HL-60 (cell line): ENCODE data around the gene UTP25.
"Not testable (repeated sequence)": the region's sequence is repeated elsewhere in the genome, so short reads cannot be mapped to it uniquely, and the experiment has no call there.

ENCODE experiments used
- DNase-seq, 2 experiments: peaks; one replicate each; pipeline ENCODE4 v3.0.0-alpha.2; 2010 to 2020; ENCODE audit warnings: low read depth in 1 of 2, low spot score in 1 of 2
- H3K27ac ChIP-seq: fragments of 250-450 bp; sonication (Bioruptor Pico); replicated peaks from 2 replicates; pipeline ENCODE4 v1.5.1; 2020; ENCODE audit warnings: mild to moderate bottlenecking, moderate library complexity
- H3K27me3 ChIP-seq: fragments of 250-450 bp; sonication (Bioruptor Pico); 2 replicates; pipeline ENCODE4 v1.5.1; 2021; ENCODE audit warnings: mild to moderate bottlenecking, moderate library complexity; ENCODE audit not compliant: insufficient read depth, poor library complexity, severe bottlenecking
- H3K4me3 ChIP-seq: replicated peaks from 2 replicates; pipeline ENCODE4 v1.5.1; 2011; ENCODE audit warnings: mild to moderate bottlenecking, control low read depth, low read length; ENCODE audit not compliant: insufficient read depth
- GABPA ChIP-seq: IDR thresholded peaks from 2 replicates; pipeline ENCODE4 v1.6.1; 2012; ENCODE audit warnings: low read depth
- POLR2AphosphoS5 ChIP-seq: IDR thresholded peaks from 2 replicates; pipeline ENCODE4 v1.6.1; 2012; ENCODE audit warnings: low read depth
- REST ChIP-seq: IDR thresholded peaks from 2 replicates; pipeline ENCODE4 v1.6.1; 2012; ENCODE audit warnings: low read depth; ENCODE audit not compliant: insufficient replicate concordance
- SPI1 ChIP-seq: IDR thresholded peaks from 2 replicates; pipeline ENCODE4 v1.6.1; 2012; ENCODE audit warnings: low read depth, mild to moderate bottlenecking, borderline replicate concordance
- TF ChIP-seq, protein P1 (sequence below): IDR thresholded peaks from one replicate; pipeline ENCODE4 v1.5.1; 2011; ENCODE audit warnings: low read length, control low read depth, inconsistent platforms; ENCODE audit not compliant: insufficient read depth

UTP25 gene

GRCh38 chr1:209790286-209791193 is 37.2 kb upstream of the UTP25 start:
- DNase-seq = no peak
- TF ChIP-seq POLR2AphosphoS5 (no peak), REST (no peak)
- Histone ChIP-seq H3K27ac (no peak overlapping the region), H3K27me3 (no peaks in the 10 kb centered on the region), H3K4me3 (no peak overlapping the region)

DNA sequence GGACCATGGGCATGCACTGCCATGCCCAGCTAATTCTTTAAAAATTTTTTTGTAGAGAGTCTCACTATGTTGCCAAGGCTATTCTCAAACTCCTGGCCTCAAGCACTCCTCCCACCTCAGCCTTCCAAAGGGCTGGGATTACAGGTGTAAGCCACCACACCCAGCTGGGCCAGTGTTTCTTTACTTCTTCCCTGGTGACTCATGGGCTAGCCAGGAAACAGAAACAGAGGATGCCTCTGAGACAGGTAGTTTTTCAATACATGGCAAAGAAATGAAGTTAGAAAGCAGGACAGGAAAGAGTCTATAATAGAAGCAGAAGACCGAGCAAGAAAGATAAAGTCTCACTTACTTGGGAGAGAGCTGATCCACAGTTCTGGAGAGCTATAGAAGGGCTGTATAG is 35.9 kb upstream of the UTP25 start:
- no peak for DNase-seq
- TF ChIP-seq, protein P1, sequence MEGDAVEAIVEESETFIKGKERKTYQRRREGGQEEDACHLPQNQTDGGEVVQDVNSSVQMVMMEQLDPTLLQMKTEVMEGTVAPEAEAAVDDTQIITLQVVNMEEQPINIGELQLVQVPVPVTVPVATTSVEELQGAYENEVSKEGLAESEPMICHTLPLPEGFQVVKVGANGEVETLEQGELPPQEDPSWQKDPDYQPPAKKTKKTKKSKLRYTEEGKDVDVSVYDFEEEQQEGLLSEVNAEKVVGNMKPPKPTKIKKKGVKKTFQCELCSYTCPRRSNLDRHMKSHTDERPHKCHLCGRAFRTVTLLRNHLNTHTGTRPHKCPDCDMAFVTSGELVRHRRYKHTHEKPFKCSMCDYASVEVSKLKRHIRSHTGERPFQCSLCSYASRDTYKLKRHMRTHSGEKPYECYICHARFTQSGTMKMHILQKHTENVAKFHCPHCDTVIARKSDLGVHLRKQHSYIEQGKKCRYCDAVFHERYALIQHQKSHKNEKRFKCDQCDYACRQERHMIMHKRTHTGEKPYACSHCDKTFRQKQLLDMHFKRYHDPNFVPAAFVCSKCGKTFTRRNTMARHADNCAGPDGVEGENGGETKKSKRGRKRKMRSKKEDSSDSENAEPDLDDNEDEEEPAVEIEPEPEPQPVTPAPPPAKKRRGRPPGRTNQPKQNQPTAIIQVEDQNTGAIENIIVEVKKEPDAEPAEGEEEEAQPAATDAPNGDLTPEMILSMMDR = no peak
- TF ChIP-seq GABPA (no peak), REST (no peak), POLR2AphosphoS5 (no peak), SPI1 (no peak)
- H3K27me3 ChIP-seq = no peaks in the 10 kb centered on the region
- H3K27ac ChIP-seq = no peak overlapping the region
- no peak overlapping the region for H3K4me3 ChIP-seq

DNA sequence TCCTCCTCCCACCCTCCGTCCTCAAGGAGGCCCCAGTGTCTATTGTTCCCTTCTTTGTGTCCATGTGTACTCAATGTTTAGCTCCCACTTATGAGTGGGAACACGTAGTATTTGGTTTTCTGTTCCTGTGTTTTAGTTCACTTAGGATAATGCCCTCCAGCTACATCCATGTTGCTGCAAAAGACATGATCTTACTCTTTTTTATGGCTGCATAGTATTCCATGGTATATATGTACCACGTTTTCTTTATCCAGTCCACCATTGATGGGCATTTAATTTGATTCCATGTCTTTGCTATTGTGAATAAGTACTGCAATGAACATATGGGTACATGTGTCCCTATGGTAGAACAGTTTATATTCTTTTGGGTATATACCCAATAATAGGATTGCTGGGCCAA is 34.1 kb upstream of the UTP25 start:
- not testable (repeated sequence) for H3K27ac ChIP-seq, DNase-seq, H3K27me3 ChIP-seq, H3K4me3 ChIP-seq

DNA sequence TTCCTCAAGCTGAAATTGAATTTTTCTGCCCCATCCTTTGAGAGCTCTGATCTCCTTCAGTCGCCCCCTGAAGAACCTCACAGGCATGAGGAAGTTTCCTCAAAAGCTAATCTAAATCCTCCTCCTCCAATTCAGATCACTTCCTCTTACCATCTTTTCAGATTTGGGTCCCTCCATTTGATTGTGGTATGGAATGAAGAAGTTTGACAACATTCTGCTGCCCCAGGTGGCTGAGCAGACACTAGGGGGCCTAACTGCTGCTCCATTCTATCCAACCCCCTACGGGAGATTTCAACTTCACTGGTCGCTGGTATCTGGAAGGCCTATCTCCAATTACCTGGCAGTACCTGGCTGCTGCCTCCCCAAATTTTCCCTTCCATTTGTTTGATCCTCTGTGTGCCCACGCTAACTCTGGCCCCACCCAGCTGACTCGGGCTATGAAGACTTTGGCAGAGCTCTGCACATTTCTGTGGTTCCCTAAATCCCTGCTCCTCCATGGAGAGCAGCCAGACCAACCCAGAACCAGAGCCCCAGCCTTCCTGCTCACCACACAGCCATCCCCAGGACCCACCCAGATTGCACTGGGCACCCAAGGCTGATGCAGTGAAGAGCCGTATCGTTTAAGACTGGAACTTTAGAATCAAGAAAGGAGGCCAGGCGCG is 29.7 kb upstream of the UTP25 start:
- TF ChIP-seq, protein P1 = peak; percentile 12
- TF ChIP-seq SPI1 (peak; percentile 86), POLR2AphosphoS5 (no peak)

More for the DNA sequence above, 29.7 kb upstream of the UTP25 start:
- Histone ChIP-seq H3K27me3 (no peaks in the 10 kb centered on the region), H3K4me3 (no peak overlapping the region), H3K27ac (no peak overlapping the region)
- peak in 1 of 2 experiments; percentile 33 for DNase-seq
